ENCODE measurements around the gene CTSO.

CTSO gene

GRCh38 chr4:155954118-155954685, 536 bp upstream of the CTSO start:
- Histone ChIP-seq H3K4me3 (peak overlapping the region; percentile 92), H3K27me3 (no peaks in the 10 kb centered on the region), H3K4me1 (peaks cover 0 to 13% (median 5%) of the 10 kb centered on the region in 4 donors), H3K36me3 (no peaks in the 10 kb centered on the region), H3K9me3 (no peaks in the 10 kb centered on the region), H3K27ac (peak overlapping the region; percentile 94 to 100)
- intact Hi-C loops (cut with DNase I; ENCODE audit: low total_unique reads): loop anchor here (5.0 to 10.0 kb wide), 3 partner anchors 142 to 549 kb away; no protein-coding TSS in a partner anchor
- TF ChIP-seq CTCF (IDR thresholded peaks at IDR 0.05): no peak
- DNase-seq: no peak

DNA sequence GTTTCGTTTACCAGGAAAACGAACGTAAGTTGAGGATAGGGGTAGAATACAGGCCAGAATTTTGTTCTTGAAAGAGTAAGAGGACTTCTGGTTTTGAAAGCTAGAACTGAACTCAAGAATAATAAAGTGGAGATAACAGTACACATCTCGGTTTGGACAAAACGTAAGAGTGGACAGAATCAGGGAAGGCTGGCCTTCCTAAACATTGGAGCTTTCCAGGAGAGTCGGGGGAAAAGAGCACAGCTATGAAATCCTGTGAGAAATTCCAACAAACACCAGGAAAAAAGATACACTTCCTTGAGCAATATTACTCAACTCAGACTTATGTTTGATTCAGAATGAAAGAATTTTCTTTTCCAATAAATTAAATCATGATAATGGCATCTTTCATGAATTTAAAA, 1.2 kb downstream of the CTSO start:
- TF ChIP-seq CTCF (IDR thresholded peaks at IDR 0.05): no peak
- Histone ChIP-seq H3K27me3 (no peaks in the 10 kb centered on the region), H3K9me3 (no peaks in the 10 kb centered on the region), H3K4me3 (peak overlapping the region; percentile 92), H3K36me3 (no peaks in the 10 kb centered on the region), H3K4me1 (peaks cover 0 to 13% (median 5%) of the 10 kb centered on the region in 4 donors), H3K27ac (peak overlapping the region; percentile 94 to 100)
- DNase-seq: no peak
- intact Hi-C loops (cut with DNase I; ENCODE audit: low total_unique reads): loop anchor here (5.0 to 10.0 kb wide), 3 partner anchors 140 to 548 kb away; no protein-coding TSS in a partner anchor

GRCh38 chr4:155950461-155950860, 3.2 kb downstream of the CTSO start:
- Histone ChIP-seq H3K9me3 (no peaks in the 10 kb centered on the region), H3K27me3 (no peaks in the 10 kb centered on the region), H3K4me1 (peaks cover 0 to 13% (median 5%) of the 10 kb centered on the region in 4 donors), H3K36me3 (no peaks in the 10 kb centered on the region), H3K27ac (no peak overlapping the region), H3K4me3 (no peak overlapping the region)
- DNase-seq: no peak
- no peak for TF ChIP-seq CTCF (IDR thresholded peaks at IDR 0.05)
- intact Hi-C loops (cut with DNase I; ENCODE audit: low total_unique reads): loop anchor here (5.0 to 10.0 kb wide), 3 partner anchors 138 to 546 kb away; no protein-coding TSS in a partner anchor

DNA sequence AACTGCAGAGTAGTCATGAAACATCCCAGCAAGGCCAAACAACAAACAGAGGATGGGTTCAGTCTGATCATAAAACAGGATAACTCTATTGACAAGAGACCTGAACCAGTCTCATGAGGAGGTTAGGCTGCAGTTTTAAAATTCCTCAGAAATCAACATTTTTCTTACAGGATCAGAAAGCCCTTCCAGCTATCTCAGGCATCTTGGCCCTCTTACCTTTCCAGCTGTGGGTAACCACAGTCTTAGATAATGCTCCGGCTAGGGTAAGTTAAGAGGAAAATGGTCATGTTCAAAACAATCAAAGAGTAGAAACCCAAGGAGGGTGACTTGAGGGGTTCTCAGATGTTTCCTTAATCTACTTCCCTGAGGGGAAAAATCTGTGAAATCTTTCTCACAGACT, 5.1 kb downstream of the CTSO start:
- Histone ChIP-seq H3K4me1 (peaks cover 0 to 9% (median 5%) of the 10 kb centered on the region in 4 donors), H3K27me3 (no peaks in the 10 kb centered on the region), H3K4me3 (no peak overlapping the region), H3K9me3 (no peaks in the 10 kb centered on the region), H3K36me3 (no peaks in the 10 kb centered on the region), H3K27ac (no peak overlapping the region)
- no peak for TF ChIP-seq CTCF (IDR thresholded peaks at IDR 0.05)
- DNase-seq: no peak
- intact Hi-C loops (cut with DNase I; ENCODE audit: low total_unique reads): no loop called here

- Histone ChIP-seq H3K36me3 (peaks cover 0 to 7% (median 5%) of the 10 kb centered on the region in 3 donors), H3K4me1 (no peaks in the 10 kb centered on the region), H3K27ac (no peak overlapping the region), H3K27me3 (no peaks in the 10 kb centered on the region), H3K4me3 (no peak overlapping the region), H3K9me3 (no peaks in the 10 kb centered on the region)
- intact Hi-C loops (cut with DNase I; ENCODE audit: low total_unique reads): no loop called here
- DNase-seq: no peak
- no peak for TF ChIP-seq CTCF (IDR thresholded peaks at IDR 0.05)
Observed at GRCh38 chr4:155946486-155946885, 7.2 kb downstream of the CTSO start.

Data from tibial artery (tissue), 4 donors.